IMR-90 (cell line): ENCODE results near the gene TMC1. TPM values are rescaled to one million over a fixed set of nuclear protein-coding genes. Genes with fewer than 3 reads are reported as not detected.
A peak's percentile ranks its signal among the peaks of the same experiment; 100 is the strongest.

Source experiments
- ATAC-seq: fragments of 200-7000 bp; cut with Tn5 transposase; 2 replicates; pipeline ENCODE4 v1.9.1; 2020; ENCODE audit warnings: low read depth, mild to moderate bottlenecking, moderate library complexity
- BruUV-seq: library from RNA; stranded (reverse); fragments of 400-500 nt; replicated peaks from 2 replicates; lab custom pipeline; 2021; lab: Mats Ljungman, UMichigan
- CTCF ChIA-PET: fragments of 300-600 bp; formaldehyde crosslinking; extraction: SDS; loops from one replicate; lab custom pipeline; 2021; ENCODE audit warnings: antibody characterized with exemption; lab: Yijun Ruan, JAX
- POLR2A ChIA-PET: fragments of 300-600 bp; sonication (Branson Sonifier 250); formaldehyde crosslinking; loops from one replicate; lab custom pipeline; 2022; ENCODE audit warnings: antibody characterized with exemption; ENCODE audit not compliant: unreplicated experiment; lab: Charles Lee
- DNase-seq: peaks from one replicate; pipeline ENCODE4 v3.0.0; 2013
- H2AFZ ChIP-seq: replicated peaks from 2 replicates; pipeline ENCODE3; 2013; ENCODE audit warnings: low read length, mild to moderate bottlenecking; ENCODE audit not compliant: poor library complexity
- H2AK5ac ChIP-seq: 2 replicates; pipeline ENCODE4 v1.6.1; 2013; ENCODE audit warnings: low read depth, low read length, inconsistent platforms
- H2AK9ac ChIP-seq: replicated peaks from 2 replicates; pipeline ENCODE3; 2013; ENCODE audit warnings: mild to moderate bottlenecking, low read depth, low read length, moderate library complexity; ENCODE audit not compliant: poor library complexity
- H2BK120ac ChIP-seq: 2 replicates; pipeline ENCODE4 v1.6.1; 2013; ENCODE audit warnings: low read depth, low read length, inconsistent platforms
- H2BK15ac ChIP-seq: 3 replicates; pipeline ENCODE4 v1.6.1; 2013; ENCODE audit warnings: low read depth, low read length, inconsistent platforms
- H2BK20ac ChIP-seq: 2 replicates; pipeline ENCODE4 v1.6.1; 2013; ENCODE audit warnings: low read depth, mild to moderate bottlenecking, inconsistent platforms, low read length, moderate library complexity
- H2BK5ac ChIP-seq: 2 replicates; pipeline ENCODE4 v1.6.1; 2013; ENCODE audit warnings: mild to moderate bottlenecking, low read depth, low read length, inconsistent platforms; ENCODE audit not compliant: poor library complexity, severe bottlenecking
- H3K14ac ChIP-seq: replicated peaks from 2 replicates; pipeline ENCODE4 v1.6.1; 2013; ENCODE audit warnings: low read depth, low read length, inconsistent platforms
- H3K18ac ChIP-seq: 2 replicates; pipeline ENCODE4 v1.6.1; 2013; ENCODE audit warnings: low read depth, low read length, control low read depth
- H3K23ac ChIP-seq: 2 replicates; pipeline ENCODE4 v1.6.1; 2013; ENCODE audit warnings: low read depth, low read length, inconsistent platforms
- H3K27ac ChIP-seq: 2 replicates; pipeline ENCODE4 v1.5.1; 2013; ENCODE audit warnings: mild to moderate bottlenecking, control low read depth, low read length; ENCODE audit not compliant: insufficient read depth
- H3K27me3 ChIP-seq: 2 replicates; pipeline ENCODE4 v1.6.1; 2013; ENCODE audit warnings: low read length; ENCODE audit not compliant: control insufficient read depth, insufficient read depth
- H3K36me3 ChIP-seq: 2 replicates; pipeline ENCODE4 v1.6.1; 2013; ENCODE audit warnings: low read length, mixed read lengths; ENCODE audit not compliant: control insufficient read depth, insufficient read depth
- H3K4ac ChIP-seq: 2 replicates; pipeline ENCODE4 v1.6.1; 2013; ENCODE audit warnings: low read depth, low read length, inconsistent platforms
- H3K4me1 ChIP-seq: 2 replicates; pipeline ENCODE4 v1.6.1; 2013; ENCODE audit warnings: low read length, mixed read lengths; ENCODE audit not compliant: control insufficient read depth, insufficient read depth
- H3K4me2 ChIP-seq: 2 replicates; pipeline ENCODE4 v1.6.1; 2013; ENCODE audit warnings: low read depth, mild to moderate bottlenecking, control low read depth, low read length, moderate library complexity
- H3K4me3 ChIP-seq: 2 replicates; pipeline ENCODE4 v1.5.1; 2013; ENCODE audit warnings: low read depth, mild to moderate bottlenecking, control low read depth, low read length, moderate library complexity; ENCODE audit not compliant: insufficient read depth
- H3K56ac ChIP-seq: 2 replicates; pipeline ENCODE4 v1.6.1; 2013; ENCODE audit warnings: low read length, inconsistent platforms; ENCODE audit not compliant: insufficient read depth; ENCODE audit errors: extremely low read depth
- H3K79me1 ChIP-seq, 2 experiments: 2 replicates each; pipeline ENCODE4 v1.6.1; 2013; ENCODE audit warnings: low read length in 2 of 2, inconsistent platforms in 1 of 2, low read depth in 1 of 2
- H3K9ac ChIP-seq: 2 replicates; pipeline ENCODE4 v1.6.1; 2013; ENCODE audit warnings: low read depth, low read length, control low read depth
- H3K9me1 ChIP-seq: 2 replicates; pipeline ENCODE4 v1.6.1; 2013; ENCODE audit warnings: low read length, inconsistent platforms; ENCODE audit not compliant: insufficient read depth
- H3K9me3 ChIP-seq: 2 replicates; pipeline ENCODE4 v1.6.1; 2013; ENCODE audit warnings: low read length; ENCODE audit not compliant: control insufficient read depth, insufficient read depth
- H4K20me1 ChIP-seq: 2 replicates; pipeline ENCODE4 v1.6.1; 2013; ENCODE audit warnings: low read length, inconsistent platforms; ENCODE audit not compliant: insufficient read depth
- H4K5ac ChIP-seq: 2 replicates; pipeline ENCODE4 v1.6.1; 2013; ENCODE audit warnings: mild to moderate bottlenecking, low read depth, low read length, control low read depth
- H4K8ac ChIP-seq, 2 experiments: 2 replicates each; pipeline ENCODE4 v1.6.1; 2013; ENCODE audit warnings: low read depth in 2 of 2, low read length in 2 of 2, control low read depth in 1 of 2, inconsistent platforms in 1 of 2
- H4K91ac ChIP-seq: 2 replicates; pipeline ENCODE4 v1.6.1; 2013; ENCODE audit warnings: low read depth, low read length, inconsistent platforms; ENCODE audit not compliant: insufficient read depth
- CHD1 ChIP-seq: IDR thresholded peaks from 2 replicates; pipeline ENCODE4 v1.6.1; 2012; ENCODE audit warnings: low read depth, low read length, improper control_type of control experiment
- MAFK ChIP-seq: IDR thresholded peaks from 2 replicates; pipeline ENCODE4 v1.6.1; 2012; ENCODE audit warnings: low read depth, low read length, improper control_type of control experiment
- MAZ ChIP-seq: IDR thresholded peaks from 2 replicates; pipeline ENCODE4 v1.6.1; 2012; ENCODE audit warnings: low read depth, mild to moderate bottlenecking, low read length, improper control_type of control experiment, moderate library complexity, borderline replicate concordance
- MXI1 ChIP-seq: IDR thresholded peaks from 2 replicates; pipeline ENCODE4 v1.6.1; 2012; ENCODE audit warnings: low read depth, mild to moderate bottlenecking, low read length, moderate library complexity, borderline replicate concordance
- NFE2L2 ChIP-seq: fragments of 150-350 bp; IDR thresholded peaks from 2 replicates; pipeline ENCODE4 v1.6.1; 2016; ENCODE audit warnings: low read depth, mild to moderate bottlenecking, low read length
- POLR2A ChIP-seq: IDR thresholded peaks from 2 replicates; pipeline ENCODE4 v1.6.1; 2012; ENCODE audit warnings: mild to moderate bottlenecking, low read depth, low read length
- RAD21 ChIP-seq: IDR thresholded peaks from 2 replicates; pipeline ENCODE4 v1.6.1; 2012; ENCODE audit warnings: low read length, improper control_type of control experiment
- RCOR1 ChIP-seq: IDR thresholded peaks from 2 replicates; pipeline ENCODE4 v1.6.1; 2012; ENCODE audit warnings: mild to moderate bottlenecking, low read length, improper control_type of control experiment; ENCODE audit not compliant: insufficient replicate concordance
- RFX5 ChIP-seq: IDR thresholded peaks from 2 replicates; pipeline ENCODE4 v1.8.0; 2012; ENCODE audit warnings: low read depth, mild to moderate bottlenecking, low read length, moderate library complexity
- WGBS, 2 experiments: methylation state at CpG; one replicate each; pipeline versions ENCODE4 v1.1.5 to v1.1.7; 2013; ENCODE audit warnings: missing lambda C conversion rate in 2 of 2; ENCODE audit not compliant: insufficient read length in 1 of 2; ENCODE audit errors: extremely low coverage in 2 of 2; 5-methylcytosine and 5-hydroxymethylcytosine counted together
- dilution Hi-C: fragments of 300-500 bp; cut with HindIII; formaldehyde crosslinking; loops from one replicate; pipeline ENCODE4 v1.14.3; 2018; ENCODE audit warnings: low sequenced_read_pairs; ENCODE audit not compliant: unreplicated experiment
- in situ Hi-C: fragments of 300-500 bp; cut with MboI; formaldehyde crosslinking; loops from 3 replicates; pipeline ENCODE4 v1.14.3; 2019; ENCODE audit warnings: low sequenced_read_pairs, inconsistent platforms, mixed read lengths
- intact Hi-C: fragments of 100-400 bp; cut with micrococcal nuclease; formaldehyde crosslinking; loops from 2 replicates; pipeline ENCODE4 v1.10.0; 2022
- polyA plus RNA-seq, 3 experiments: library from polyadenylated mRNA; depleted of rRNA; stranded (reverse); fragments of >200 nt; gene quantifications; 2 replicates each; pipeline ENCODE4 v1.2.3, GENCODE V29; 2012; ENCODE audit warnings: low replicate concordance in 1 of 3
- total RNA-seq: library from RNA; depleted of rRNA; stranded (reverse); fragments of >200 nt; gene quantifications from 2 replicates; pipeline ENCODE4 v1.2.3, GENCODE V29; 2012
- TF ChIP-seq, protein P1 (sequence below): conservative IDR thresholded peaks from 2 replicates; pipeline ENCODE4 v1.5.1; 2012; ENCODE audit warnings: mild to moderate bottlenecking, low read depth, low read length, improper control_type of control experiment
- TF ChIP-seq, protein P2 (sequence below): fragments of 150-350 bp; IDR thresholded peaks from 2 replicates; pipeline ENCODE4 v1.6.1; 2017; ENCODE audit warnings: mild to moderate bottlenecking, antibody characterized with exemption, low read length, low read depth
- TF ChIP-seq, protein P3 (sequence below): fragments of 150-350 bp; IDR thresholded peaks from 2 replicates; pipeline ENCODE4 v1.6.1; 2016; ENCODE audit warnings: low read depth, mild to moderate bottlenecking, low read length, moderate library complexity, borderline replicate concordance

The TMC1 gene
- total and polyA plus RNA-seq, 2 of the 4 experiments (the other 2 are of a cell fraction), result not detected

DNA sequence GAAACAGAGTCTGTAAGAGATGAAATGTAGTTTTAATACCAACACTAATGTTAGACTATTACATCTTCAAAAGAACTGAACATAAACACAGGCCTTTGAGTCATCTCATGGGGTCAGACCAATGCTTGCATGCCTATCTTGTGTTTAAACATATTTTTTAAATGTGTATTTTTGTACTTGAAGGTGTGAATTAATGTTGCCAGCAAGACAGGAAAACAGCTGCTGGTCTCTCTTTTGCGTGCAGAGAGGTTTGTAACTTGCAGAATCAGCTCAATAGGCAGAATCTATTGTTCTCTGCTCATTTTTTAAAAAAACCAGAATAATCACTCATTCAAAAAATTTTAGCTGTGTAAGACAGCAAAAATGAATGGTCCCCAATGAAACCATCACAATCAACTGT lies 251.3 kb downstream of the TMC1 start:
- Histone ChIP-seq H3K79me1 (no peaks in the 10 kb centered on the region), H4K5ac (no peak overlapping the region), H3K9me1 (no peaks in the 10 kb centered on the region), H3K9ac (no peak overlapping the region), H3K27ac (no peak overlapping the region), H4K8ac (no peak overlapping the region), H3K4me2 (no peak overlapping the region), H3K14ac (no peak overlapping the region), H3K4ac (no peak overlapping the region), H3K23ac (no peak overlapping the region), H3K18ac (no peak overlapping the region), H2BK15ac (no peak overlapping the region), H4K91ac (no peak overlapping the region), H3K36me3 (no peaks in the 10 kb centered on the region), H2BK20ac (no peak overlapping the region), H2AK5ac (no peak overlapping the region), H2AK9ac (no peak overlapping the region), H3K27me3 (no peaks in the 10 kb centered on the region; the same call in 1 of the 2 replicates), H4K20me1 (no peaks in the 10 kb centered on the region), H2BK120ac (no peak overlapping the region), H3K56ac (no peak overlapping the region), H3K9me3 (no peaks in the 10 kb centered on the region), H3K4me3 (no peak overlapping the region), H3K4me1 (no peaks in the 10 kb centered on the region), H2BK5ac (no peak overlapping the region), H2AFZ (no peak overlapping the region)
- CTCF ChIA-PET, result interaction anchor here (0.9 kb wide), 1 partner anchor 22 kb away, joined by 3 read pairs; no protein-coding TSS in a partner anchor
- no peak for TF ChIP-seq MAZ
- no peak for TF ChIP-seq NFE2L2
- TF ChIP-seq, protein P1, sequence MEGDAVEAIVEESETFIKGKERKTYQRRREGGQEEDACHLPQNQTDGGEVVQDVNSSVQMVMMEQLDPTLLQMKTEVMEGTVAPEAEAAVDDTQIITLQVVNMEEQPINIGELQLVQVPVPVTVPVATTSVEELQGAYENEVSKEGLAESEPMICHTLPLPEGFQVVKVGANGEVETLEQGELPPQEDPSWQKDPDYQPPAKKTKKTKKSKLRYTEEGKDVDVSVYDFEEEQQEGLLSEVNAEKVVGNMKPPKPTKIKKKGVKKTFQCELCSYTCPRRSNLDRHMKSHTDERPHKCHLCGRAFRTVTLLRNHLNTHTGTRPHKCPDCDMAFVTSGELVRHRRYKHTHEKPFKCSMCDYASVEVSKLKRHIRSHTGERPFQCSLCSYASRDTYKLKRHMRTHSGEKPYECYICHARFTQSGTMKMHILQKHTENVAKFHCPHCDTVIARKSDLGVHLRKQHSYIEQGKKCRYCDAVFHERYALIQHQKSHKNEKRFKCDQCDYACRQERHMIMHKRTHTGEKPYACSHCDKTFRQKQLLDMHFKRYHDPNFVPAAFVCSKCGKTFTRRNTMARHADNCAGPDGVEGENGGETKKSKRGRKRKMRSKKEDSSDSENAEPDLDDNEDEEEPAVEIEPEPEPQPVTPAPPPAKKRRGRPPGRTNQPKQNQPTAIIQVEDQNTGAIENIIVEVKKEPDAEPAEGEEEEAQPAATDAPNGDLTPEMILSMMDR, result no peak
- no peak for TF ChIP-seq CHD1
- TF ChIP-seq POLR2A, result no peak
- TF ChIP-seq MAFK, result no peak
- no peak for TF ChIP-seq RFX5
- no peak for TF ChIP-seq RAD21
- TF ChIP-seq, protein P2, sequence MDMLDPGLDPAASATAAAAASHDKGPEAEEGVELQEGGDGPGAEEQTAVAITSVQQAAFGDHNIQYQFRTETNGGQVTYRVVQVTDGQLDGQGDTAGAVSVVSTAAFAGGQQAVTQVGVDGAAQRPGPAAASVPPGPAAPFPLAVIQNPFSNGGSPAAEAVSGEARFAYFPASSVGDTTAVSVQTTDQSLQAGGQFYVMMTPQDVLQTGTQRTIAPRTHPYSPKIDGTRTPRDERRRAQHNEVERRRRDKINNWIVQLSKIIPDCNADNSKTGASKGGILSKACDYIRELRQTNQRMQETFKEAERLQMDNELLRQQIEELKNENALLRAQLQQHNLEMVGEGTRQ, result no peak
- TF ChIP-seq RCOR1, result no peak
- TF ChIP-seq MXI1, result no peak
- TF ChIP-seq, protein P3, sequence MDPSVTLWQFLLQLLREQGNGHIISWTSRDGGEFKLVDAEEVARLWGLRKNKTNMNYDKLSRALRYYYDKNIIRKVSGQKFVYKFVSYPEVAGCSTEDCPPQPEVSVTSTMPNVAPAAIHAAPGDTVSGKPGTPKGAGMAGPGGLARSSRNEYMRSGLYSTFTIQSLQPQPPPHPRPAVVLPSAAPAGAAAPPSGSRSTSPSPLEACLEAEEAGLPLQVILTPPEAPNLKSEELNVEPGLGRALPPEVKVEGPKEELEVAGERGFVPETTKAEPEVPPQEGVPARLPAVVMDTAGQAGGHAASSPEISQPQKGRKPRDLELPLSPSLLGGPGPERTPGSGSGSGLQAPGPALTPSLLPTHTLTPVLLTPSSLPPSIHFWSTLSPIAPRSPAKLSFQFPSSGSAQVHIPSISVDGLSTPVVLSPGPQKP, result no peak
- in situ Hi-C loops (no loop called here), dilution Hi-C loops (no loop called here), intact Hi-C loops (no loop called here)
- no TSS peak for BruUV-seq
- no CpG with 5 or more reads among the region's 1 CpG for WGBS, 2 experiments
- POLR2A ChIA-PET, result no interaction called here
- ATAC-seq, result no peak
- DNase-seq, result peak; percentile 7
